ENCODE results near the gene PRKAB1.

DNA sequence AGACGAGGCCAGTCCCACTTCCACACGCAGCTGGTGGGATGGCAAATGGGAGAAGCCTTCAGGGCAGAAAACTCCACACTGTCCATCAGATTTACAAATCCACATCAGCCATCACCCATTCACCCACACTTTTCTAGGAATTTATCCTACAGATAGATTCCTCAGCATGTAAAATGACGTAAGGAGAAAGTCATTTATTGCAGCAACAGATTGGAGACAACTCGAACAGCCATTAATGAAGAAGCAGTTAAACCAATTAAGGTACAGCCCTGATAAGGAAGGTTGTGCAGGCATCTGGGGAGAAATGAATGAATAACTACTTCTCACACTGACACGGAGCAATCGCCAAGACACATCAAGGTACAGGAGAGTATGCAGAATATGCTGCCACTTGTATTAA lies 26.2 kb downstream of the PRKAB1 start:
- TF ChIP-seq, protein P1, sequence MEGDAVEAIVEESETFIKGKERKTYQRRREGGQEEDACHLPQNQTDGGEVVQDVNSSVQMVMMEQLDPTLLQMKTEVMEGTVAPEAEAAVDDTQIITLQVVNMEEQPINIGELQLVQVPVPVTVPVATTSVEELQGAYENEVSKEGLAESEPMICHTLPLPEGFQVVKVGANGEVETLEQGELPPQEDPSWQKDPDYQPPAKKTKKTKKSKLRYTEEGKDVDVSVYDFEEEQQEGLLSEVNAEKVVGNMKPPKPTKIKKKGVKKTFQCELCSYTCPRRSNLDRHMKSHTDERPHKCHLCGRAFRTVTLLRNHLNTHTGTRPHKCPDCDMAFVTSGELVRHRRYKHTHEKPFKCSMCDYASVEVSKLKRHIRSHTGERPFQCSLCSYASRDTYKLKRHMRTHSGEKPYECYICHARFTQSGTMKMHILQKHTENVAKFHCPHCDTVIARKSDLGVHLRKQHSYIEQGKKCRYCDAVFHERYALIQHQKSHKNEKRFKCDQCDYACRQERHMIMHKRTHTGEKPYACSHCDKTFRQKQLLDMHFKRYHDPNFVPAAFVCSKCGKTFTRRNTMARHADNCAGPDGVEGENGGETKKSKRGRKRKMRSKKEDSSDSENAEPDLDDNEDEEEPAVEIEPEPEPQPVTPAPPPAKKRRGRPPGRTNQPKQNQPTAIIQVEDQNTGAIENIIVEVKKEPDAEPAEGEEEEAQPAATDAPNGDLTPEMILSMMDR (IDR thresholded peaks at IDR 0.05; ENCODE audit: insufficient read depth, low read depth, low read length) = no peak
- TF ChIP-seq EZH2 (IDR thresholded peaks at IDR 0.05; ENCODE audit: insufficient read depth, low read length) = no peak
